Ectodermal cell (in vitro differentiated cells): ENCODE data around the gene CRYGN.

Source experiments
- H3K27ac ChIP-seq: 2 replicates; pipeline ENCODE4 v1.7.0; 2013; ENCODE audit warnings: mild to moderate bottlenecking, low read depth, low read length; ENCODE audit not compliant: insufficient read depth, poor library complexity, severe bottlenecking
- H3K27me3 ChIP-seq: 2 replicates; pipeline ENCODE4 v1.7.0; 2013; ENCODE audit warnings: mild to moderate bottlenecking, low read length; ENCODE audit not compliant: insufficient read depth, control insufficient read depth, poor library complexity, severe bottlenecking
- H3K36me3 ChIP-seq: one replicate; pipeline ENCODE4 v1.7.0; 2013; ENCODE audit warnings: low read length; ENCODE audit not compliant: control insufficient read depth, insufficient read depth
- H3K4me1 ChIP-seq: one replicate; pipeline ENCODE4 v1.7.0; 2013; ENCODE audit warnings: low read length; ENCODE audit not compliant: control insufficient read depth, insufficient read depth
- H3K4me3 ChIP-seq: 2 replicates; pipeline ENCODE4 v1.7.0; 2013; ENCODE audit warnings: low read depth, low read length, control low read depth; ENCODE audit not compliant: insufficient read depth
- H3K9me3 ChIP-seq: 2 replicates; pipeline ENCODE4 v1.7.0; 2013; ENCODE audit warnings: mild to moderate bottlenecking, low read length, moderate library complexity; ENCODE audit not compliant: control insufficient read depth
- WGBS, 2 experiments: methylation state at CpG; one replicate each; pipeline ENCODE4 v1.1.7; 2013; ENCODE audit warnings: missing lambda C conversion rate in 2 of 2; 5-methylcytosine and 5-hydroxymethylcytosine counted together

CRYGN gene

DNA sequence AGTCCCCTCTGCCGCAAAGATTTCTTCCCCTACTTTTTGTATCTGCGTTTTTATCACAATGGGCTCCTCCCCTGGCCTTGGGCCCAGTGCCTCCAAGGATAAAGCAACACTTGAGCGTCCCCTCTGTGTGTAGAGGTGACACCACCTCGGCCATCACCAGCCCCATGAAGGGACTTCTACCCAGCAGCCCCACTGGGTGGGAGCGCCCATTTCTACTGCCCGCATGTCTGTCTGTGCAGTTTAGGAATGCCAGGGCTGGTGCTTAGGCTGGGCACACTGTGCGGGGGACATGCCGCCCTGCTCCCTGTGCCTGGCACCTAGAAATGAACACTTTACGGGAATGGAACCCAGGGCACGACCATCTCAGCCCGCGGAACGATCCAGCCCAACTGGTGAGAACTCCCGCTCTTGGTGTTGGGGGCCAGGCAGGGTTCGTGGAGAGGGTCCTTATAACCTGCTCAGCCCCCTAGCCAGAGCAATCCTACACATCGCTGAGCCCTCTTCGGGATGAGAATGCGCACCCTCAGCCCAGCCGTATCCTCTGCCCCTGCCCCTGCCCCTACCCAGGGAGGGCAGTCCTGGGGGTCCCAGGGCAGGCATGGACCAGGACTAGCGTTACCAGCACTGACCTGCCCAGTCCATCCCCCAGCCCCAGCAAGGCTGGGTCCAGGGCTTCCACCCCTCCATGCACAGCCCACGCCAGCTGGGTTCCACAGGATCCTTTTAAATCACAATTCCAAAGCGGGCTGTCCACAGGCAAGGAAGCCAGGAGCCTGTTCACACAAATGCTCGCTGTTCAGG lies 12.8 kb downstream of the CRYGN start:
- WGBS, 2 experiments, result 93 to 95% methylated on average over 23 of the region's 23 CpGs
- H3K27ac ChIP-seq, result no peak overlapping the region
- H3K4me1 ChIP-seq, result peaks cover 24% of the 10 kb centered on the region
- H3K36me3 ChIP-seq, result no peaks in the 10 kb centered on the region
- H3K9me3 ChIP-seq, result no peaks in the 10 kb centered on the region
- H3K27me3 ChIP-seq, result no peaks in the 10 kb centered on the region
- H3K4me3 ChIP-seq, result no peak overlapping the region

GRCh38 chr7:151426441-151426903 lies 13.5 kb downstream of the CRYGN start:
- no peaks in the 10 kb centered on the region for H3K36me3 ChIP-seq
- WGBS, 2 experiments, result 86 to 89% methylated on average over 14 of the region's 14 CpGs
- no peak overlapping the region for H3K4me3 ChIP-seq
- no peaks in the 10 kb centered on the region for H3K9me3 ChIP-seq
- H3K27ac ChIP-seq, result no peak overlapping the region
- no peaks in the 10 kb centered on the region for H3K27me3 ChIP-seq
- peaks cover 24% of the 10 kb centered on the region for H3K4me1 ChIP-seq

GRCh38 chr7:151425670-151426440 lies 14.1 kb downstream of the CRYGN start:
- no peaks in the 10 kb centered on the region for H3K27me3 ChIP-seq
- no peak overlapping the region for H3K27ac ChIP-seq
- 74 to 80% methylated on average over 7 of the region's 7 CpGs for WGBS, 2 experiments
- no peaks in the 10 kb centered on the region for H3K9me3 ChIP-seq
- H3K4me3 ChIP-seq, result no peak overlapping the region
- no peaks in the 10 kb centered on the region for H3K36me3 ChIP-seq
- H3K4me1 ChIP-seq, result peaks cover 24% of the 10 kb centered on the region

DNA sequence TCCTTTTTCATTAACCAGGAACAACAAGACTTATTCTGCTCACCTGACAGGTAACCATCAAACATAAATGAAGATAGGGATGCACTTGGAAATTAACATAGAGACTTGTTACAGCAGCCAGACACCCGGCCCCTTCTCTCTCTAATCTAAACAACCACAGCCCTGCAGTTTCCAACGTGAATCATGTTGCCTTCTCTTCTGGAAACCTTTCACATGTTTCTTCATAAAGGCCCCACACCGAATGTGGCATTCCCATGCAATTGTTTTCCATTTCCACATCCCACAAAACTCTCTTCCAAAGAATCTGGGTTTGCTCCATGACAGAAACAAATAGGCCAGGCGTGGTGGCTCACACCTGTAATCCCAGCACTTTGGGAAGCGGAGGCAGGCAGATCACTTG lies 15.1 kb downstream of the CRYGN start:
- H3K27ac ChIP-seq, result no peak overlapping the region

GRCh38 chr7:151423936-151424335 lies 16.0 kb downstream of the CRYGN start:
- Histone ChIP-seq H3K4me1 (peaks cover 14% of the 10 kb centered on the region), H3K9me3 (no peaks in the 10 kb centered on the region), H3K36me3 (no peaks in the 10 kb centered on the region), H3K4me3 (no peak overlapping the region), H3K27me3 (no peaks in the 10 kb centered on the region), H3K27ac (no peak overlapping the region)
- WGBS, 2 experiments, result 96 to 98% methylated on average over 5 of the region's 5 CpGs

More for the DNA sequence above, 15.1 kb downstream of the CRYGN start:
- no peaks in the 10 kb centered on the region for H3K36me3 ChIP-seq
- H3K4me3 ChIP-seq, result no peak overlapping the region
- peaks cover 22% of the 10 kb centered on the region for H3K4me1 ChIP-seq
- 86 to 92% methylated on average over 5 of the region's 5 CpGs for WGBS, 2 experiments
- no peaks in the 10 kb centered on the region for H3K27me3 ChIP-seq
- H3K9me3 ChIP-seq, result no peaks in the 10 kb centered on the region

- H3K36me3 ChIP-seq, result no peaks in the 10 kb centered on the region
- peaks cover 7% of the 10 kb centered on the region for H3K4me1 ChIP-seq
- WGBS, 2 experiments, result 92 to 94% methylated on average over 7 of the region's 7 CpGs
- H3K27ac ChIP-seq, result no peak overlapping the region
- no peak overlapping the region for H3K4me3 ChIP-seq
- no peaks in the 10 kb centered on the region for H3K27me3 ChIP-seq
- no peaks in the 10 kb centered on the region for H3K9me3 ChIP-seq
Observed at GRCh38 chr7:151423226-151423625, 16.7 kb downstream of the CRYGN start.

GRCh38 chr7:151422212-151422611 lies 17.7 kb downstream of the CRYGN start:
- Histone ChIP-seq H3K4me1 (no peaks in the 10 kb centered on the region), H3K9me3 (no peaks in the 10 kb centered on the region), H3K36me3 (no peaks in the 10 kb centered on the region), H3K27ac (no peak overlapping the region), H3K27me3 (no peaks in the 10 kb centered on the region), H3K4me3 (no peak overlapping the region)
- 93 to 97% methylated on average over 5 of the region's 5 CpGs for WGBS, 2 experiments

DNA sequence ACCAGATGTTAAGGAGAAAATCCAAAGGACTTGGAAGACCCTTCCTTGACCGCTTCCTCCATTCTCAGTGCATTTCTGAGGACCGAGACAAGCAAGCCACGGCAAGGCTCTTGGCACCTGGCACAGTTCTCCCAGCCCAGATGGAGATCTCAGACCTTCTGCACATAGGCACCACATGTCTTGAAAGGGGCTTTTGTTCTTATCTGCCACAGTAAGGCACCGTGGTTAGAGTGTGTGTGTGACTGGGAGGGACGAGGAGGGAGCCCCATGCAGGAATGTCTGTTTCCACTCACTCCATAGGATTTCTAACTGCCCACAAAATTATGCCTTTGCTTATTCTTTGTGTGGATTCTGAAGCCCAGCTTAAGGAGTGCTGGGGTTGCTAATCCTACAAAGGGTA lies 19.8 kb downstream of the CRYGN start:
- Histone ChIP-seq H3K4me1 (no peaks in the 10 kb centered on the region), H3K4me3 (no peak overlapping the region), H3K27me3 (peaks cover 10% of the 10 kb centered on the region), H3K36me3 (no peaks in the 10 kb centered on the region), H3K27ac (no peak overlapping the region), H3K9me3 (no peaks in the 10 kb centered on the region)
- WGBS, 2 experiments, result 91 to 96% methylated on average over 5 of the region's 5 CpGs

- no peaks in the 10 kb centered on the region for H3K4me1 ChIP-seq
- 81 to 84% methylated on average over 11 of the region's 11 CpGs for WGBS, 2 experiments
- no peaks in the 10 kb centered on the region for H3K9me3 ChIP-seq
- no peak overlapping the region for H3K4me3 ChIP-seq
- H3K27me3 ChIP-seq, result peaks cover 24% of the 10 kb centered on the region
- no peak overlapping the region for H3K27ac ChIP-seq
- H3K36me3 ChIP-seq, result no peaks in the 10 kb centered on the region
Observed at GRCh38 chr7:151416941-151417315, 23.0 kb downstream of the CRYGN start.

DNA sequence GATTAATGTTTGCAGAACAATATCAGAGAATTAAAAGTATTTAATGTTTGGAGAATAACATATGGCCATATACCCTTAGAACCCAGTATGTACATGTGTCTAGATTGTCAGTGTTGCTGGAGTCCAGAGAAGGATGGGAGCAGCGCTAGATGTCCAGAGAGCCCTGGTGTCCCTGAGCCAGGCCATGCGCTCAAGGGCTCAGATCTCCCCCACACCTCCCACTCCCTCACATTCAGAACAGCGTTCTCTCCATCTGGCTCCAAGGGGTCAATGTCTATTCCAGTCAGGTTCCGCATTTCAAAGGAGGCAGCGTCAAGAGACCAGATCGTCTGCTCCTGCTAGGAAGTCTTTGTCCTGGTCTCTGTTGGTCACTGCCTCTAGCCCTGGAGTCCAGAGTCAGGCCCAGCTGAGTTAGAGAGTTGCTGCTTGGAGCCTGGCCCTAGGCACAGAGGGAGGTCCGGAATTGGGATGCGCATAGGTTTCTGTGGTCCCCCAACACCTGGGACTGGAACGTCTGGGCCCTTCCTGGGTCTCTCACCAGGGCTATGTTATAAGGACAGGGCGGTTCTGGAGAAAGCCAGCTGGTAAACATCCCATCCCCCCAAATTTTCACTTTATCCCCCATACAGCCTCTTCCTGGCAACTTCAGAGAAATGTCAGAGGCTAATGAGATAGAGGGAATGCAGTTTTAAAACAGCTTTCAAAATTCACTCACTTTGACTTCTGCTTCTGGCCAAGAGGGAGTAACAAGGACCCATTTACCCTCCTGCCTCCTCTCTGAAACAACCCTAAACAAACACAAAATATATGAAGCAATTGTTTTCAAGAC lies 23.6 kb downstream of the CRYGN start:
- Histone ChIP-seq H3K36me3 (no peaks in the 10 kb centered on the region), H3K4me1 (no peaks in the 10 kb centered on the region), H3K27ac (no peak overlapping the region), H3K27me3 (peaks cover 30% of the 10 kb centered on the region), H3K9me3 (no peaks in the 10 kb centered on the region), H3K4me3 (no peak overlapping the region)
- 38 to 39% methylated on average over 10 of the region's 10 CpGs for WGBS, 2 experiments
